ENCODE results near the gene ZNF189. TPM values are rescaled to one million over a fixed set of nuclear protein-coding genes. Genes with fewer than 3 reads are reported as not detected.

Gene ZNF189
- total and polyA plus RNA-seq, 4 donors = 5.9 to 23.3 (median 14.5) TPM

GRCh38 chr9:101408374-101409078 lies 9.9 kb downstream of the ZNF189 start:
- 98% methylated on average over 5 of the region's 5 CpGs for WGBS, 2 donors
- no peak for DNase-seq
- Histone ChIP-seq H3K27ac (ENCODE audit: low read depth in 1 of 2, low read length in 2 of 2) (no peak overlapping the region), H3K4me1 (ENCODE audit: control insufficient read depth in 1 of 2, insufficient read depth in 2 of 2, low read length in 2 of 2) (no peaks in the 10 kb centered on the region), H3K27me3 (ENCODE audit: control insufficient read depth in 1 of 2, insufficient read depth in 2 of 2, low read length in 1 of 2) (no peaks in the 10 kb centered on the region), H3K9me3 (ENCODE audit: control insufficient read depth, low read length) (peaks cover 14% of the 10 kb centered on the region), H3K36me3 (ENCODE audit: control insufficient read depth in 1 of 2, insufficient read depth in 2 of 2, low read length in 1 of 2) (peaks cover 15 to 39% of the 10 kb centered on the region in 2 donors), H3K4me3 (ENCODE audit: low read length in 2 of 2) (peak overlapping the region in 1 of 2 donors; percentile 10)
- intact Hi-C loops (cut with DNase I) = no loop called here
- ATAC-seq (ENCODE audit: low FRiP score) = no peak

GRCh38 chr9:101409079-101409477 lies 10.4 kb downstream of the ZNF189 start:
- peaks cover 13% of the 10 kb centered on the region for H3K9me3 ChIP-seq (ENCODE audit: control insufficient read depth, low read length)
- no peak overlapping the region for H3K4me3 ChIP-seq (ENCODE audit: low read length in 2 of 2)
- H3K27ac ChIP-seq (ENCODE audit: low read depth in 1 of 2, low read length in 2 of 2) = no peak overlapping the region
- ATAC-seq (ENCODE audit: low FRiP score) = no peak
- intact Hi-C loops (cut with DNase I) = no loop called here
- peaks cover 15 to 34% of the 10 kb centered on the region in 2 donors for H3K36me3 ChIP-seq (ENCODE audit: control insufficient read depth in 1 of 2, insufficient read depth in 2 of 2, low read length in 1 of 2)
- no peaks in the 10 kb centered on the region for H3K27me3 ChIP-seq (ENCODE audit: control insufficient read depth in 1 of 2, insufficient read depth in 2 of 2, low read length in 1 of 2)
- 99% methylated on average over 4 of the region's 4 CpGs for WGBS, 2 donors
- no peak for DNase-seq
- H3K4me1 ChIP-seq (ENCODE audit: control insufficient read depth in 1 of 2, insufficient read depth in 2 of 2, low read length in 2 of 2) = no peaks in the 10 kb centered on the region

- Histone ChIP-seq H3K9me3 (ENCODE audit: control insufficient read depth, low read length) (peaks cover 7% of the 10 kb centered on the region), H3K27ac (ENCODE audit: low read depth in 1 of 2, low read length in 2 of 2) (no peak overlapping the region), H3K36me3 (ENCODE audit: control insufficient read depth in 1 of 2, insufficient read depth in 2 of 2, low read length in 1 of 2) (peaks cover 0 to 8% of the 10 kb centered on the region in 2 donors), H3K27me3 (ENCODE audit: control insufficient read depth in 1 of 2, insufficient read depth in 2 of 2, low read length in 1 of 2) (no peaks in the 10 kb centered on the region), H3K4me1 (ENCODE audit: control insufficient read depth in 1 of 2, insufficient read depth in 2 of 2, low read length in 2 of 2) (no peaks in the 10 kb centered on the region), H3K4me3 (ENCODE audit: low read length in 2 of 2) (no peak overlapping the region)
- ATAC-seq (ENCODE audit: low FRiP score) (no peak), DNase-seq (no peak)
- intact Hi-C loops (cut with DNase I) = loop anchor here in 1 of 2 donors (10.0 kb wide), 1 partner anchor 60 kb away; no protein-coding TSS in a partner anchor
Observed at GRCh38 chr9:101414839-101415238, 16.2 kb downstream of the ZNF189 start.

GRCh38 chr9:101415578-101415977 lies 16.9 kb downstream of the ZNF189 start:
- peaks cover 0 to 8% of the 10 kb centered on the region in 2 donors for H3K36me3 ChIP-seq (ENCODE audit: control insufficient read depth in 1 of 2, insufficient read depth in 2 of 2, low read length in 1 of 2)
- intact Hi-C loops (cut with DNase I) = loop anchor here in 1 of 2 donors (10.0 kb wide), 1 partner anchor 59 kb away; no protein-coding TSS in a partner anchor
- no peak overlapping the region for H3K27ac ChIP-seq (ENCODE audit: low read depth in 1 of 2, low read length in 2 of 2)
- H3K9me3 ChIP-seq (ENCODE audit: control insufficient read depth, low read length) = peaks cover 7% of the 10 kb centered on the region
- no peak overlapping the region for H3K4me3 ChIP-seq (ENCODE audit: low read length in 2 of 2)
- H3K4me1 ChIP-seq (ENCODE audit: control insufficient read depth in 1 of 2, insufficient read depth in 2 of 2, low read length in 2 of 2) = no peaks in the 10 kb centered on the region
- DNase-seq (no peak), ATAC-seq (ENCODE audit: low FRiP score) (no peak)
- H3K27me3 ChIP-seq (ENCODE audit: control insufficient read depth in 1 of 2, insufficient read depth in 2 of 2, low read length in 1 of 2) = no peaks in the 10 kb centered on the region

- intact Hi-C loops (cut with DNase I) = loop anchor here in 1 of 2 donors (10.0 kb wide), 1 partner anchor 57 kb away; no protein-coding TSS in a partner anchor
- DNase-seq (no peak), ATAC-seq (ENCODE audit: low FRiP score) (no peak)
- H3K27me3 ChIP-seq (ENCODE audit: control insufficient read depth in 1 of 2, insufficient read depth in 2 of 2, low read length in 1 of 2) = no peaks in the 10 kb centered on the region
- no peak overlapping the region for H3K4me3 ChIP-seq (ENCODE audit: low read length in 2 of 2)
- peaks cover 0 to 10% of the 10 kb centered on the region in 2 donors for H3K36me3 ChIP-seq (ENCODE audit: control insufficient read depth in 1 of 2, insufficient read depth in 2 of 2, low read length in 1 of 2)
- no peaks in the 10 kb centered on the region for H3K4me1 ChIP-seq (ENCODE audit: control insufficient read depth in 1 of 2, insufficient read depth in 2 of 2, low read length in 2 of 2)
- no peak overlapping the region for H3K27ac ChIP-seq (ENCODE audit: low read depth in 1 of 2, low read length in 2 of 2)
- H3K9me3 ChIP-seq (ENCODE audit: control insufficient read depth, low read length) = peaks cover 7% of the 10 kb centered on the region
Observed at GRCh38 chr9:101417389-101417788, 18.7 kb downstream of the ZNF189 start.

- ATAC-seq (ENCODE audit: low FRiP score) (no peak), DNase-seq (no peak)
- H3K4me3 ChIP-seq (ENCODE audit: low read length in 2 of 2) = no peak overlapping the region
- no peaks in the 10 kb centered on the region for H3K27me3 ChIP-seq (ENCODE audit: control insufficient read depth in 1 of 2, insufficient read depth in 2 of 2, low read length in 1 of 2)
- H3K9me3 ChIP-seq (ENCODE audit: control insufficient read depth, low read length) = peaks cover 7% of the 10 kb centered on the region
- intact Hi-C loops (cut with DNase I) = loop anchor here in 1 of 2 donors (10.0 kb wide), 1 partner anchor 57 kb away; no protein-coding TSS in a partner anchor
- no peak overlapping the region for H3K27ac ChIP-seq (ENCODE audit: low read depth in 1 of 2, low read length in 2 of 2)
- peaks cover 2 to 10% of the 10 kb centered on the region in 2 donors for H3K36me3 ChIP-seq (ENCODE audit: control insufficient read depth in 1 of 2, insufficient read depth in 2 of 2, low read length in 1 of 2)
- no peaks in the 10 kb centered on the region for H3K4me1 ChIP-seq (ENCODE audit: control insufficient read depth in 1 of 2, insufficient read depth in 2 of 2, low read length in 2 of 2)
Observed at GRCh38 chr9:101417977-101418376, 19.3 kb downstream of the ZNF189 start.

- no peak for ATAC-seq (ENCODE audit: low FRiP score)
- intact Hi-C loops (cut with DNase I) = loop anchor here in 1 of 2 donors (10.0 kb wide), 1 partner anchor 56 kb away; no protein-coding TSS in a partner anchor
- peaks cover 2 to 10% of the 10 kb centered on the region in 2 donors for H3K36me3 ChIP-seq (ENCODE audit: control insufficient read depth in 1 of 2, insufficient read depth in 2 of 2, low read length in 1 of 2)
- 56 to 74% methylated on average over 7 of the region's 7 CpGs for WGBS, 2 donors
- no peak overlapping the region for H3K27ac ChIP-seq (ENCODE audit: low read depth in 1 of 2, low read length in 2 of 2)
- H3K4me3 ChIP-seq (ENCODE audit: low read length in 2 of 2) = no peak overlapping the region
- no peak for DNase-seq
- H3K9me3 ChIP-seq (ENCODE audit: control insufficient read depth, low read length) = peaks cover 7% of the 10 kb centered on the region
- no peaks in the 10 kb centered on the region for H3K27me3 ChIP-seq (ENCODE audit: control insufficient read depth in 1 of 2, insufficient read depth in 2 of 2, low read length in 1 of 2)
- no peaks in the 10 kb centered on the region for H3K4me1 ChIP-seq (ENCODE audit: control insufficient read depth in 1 of 2, insufficient read depth in 2 of 2, low read length in 2 of 2)
Observed at GRCh38 chr9:101418518-101419430, 20.1 kb downstream of the ZNF189 start.

GRCh38 chr9:101419863-101420262 lies 21.2 kb downstream of the ZNF189 start:
- no peak overlapping the region for H3K27ac ChIP-seq (ENCODE audit: low read depth in 1 of 2, low read length in 2 of 2)
- no peak for DNase-seq
- H3K9me3 ChIP-seq (ENCODE audit: control insufficient read depth, low read length) = peaks cover 7% of the 10 kb centered on the region
- no peaks in the 10 kb centered on the region for H3K4me1 ChIP-seq (ENCODE audit: control insufficient read depth in 1 of 2, insufficient read depth in 2 of 2, low read length in 2 of 2)
- H3K36me3 ChIP-seq (ENCODE audit: control insufficient read depth in 1 of 2, insufficient read depth in 2 of 2, low read length in 1 of 2) = peaks cover 2 to 10% of the 10 kb centered on the region in 2 donors
- intact Hi-C loops (cut with DNase I) = loop anchor here in 1 of 2 donors (10.0 kb wide), 1 partner anchor 55 kb away; no protein-coding TSS in a partner anchor
- no peak overlapping the region for H3K4me3 ChIP-seq (ENCODE audit: low read length in 2 of 2)
- ATAC-seq (ENCODE audit: low FRiP score) = no peak
- WGBS, 2 donors = 87 to 90% methylated on average over 2 of the region's 2 CpGs
- H3K27me3 ChIP-seq (ENCODE audit: control insufficient read depth in 1 of 2, insufficient read depth in 2 of 2, low read length in 1 of 2) = no peaks in the 10 kb centered on the region

Data from aorta (tissue), 5 donors.